Measurements from ENCODE around the gene ADAMTS7.

GRCh38 chr15:78822514-78822913 is 11.2 kb upstream of the ADAMTS7 start:
- TF ChIP-seq CTCF (IDR thresholded peaks at IDR 0.05) (no peak), POLR2A (IDR thresholded peaks at IDR 0.05) (no peak), EP300 (IDR thresholded peaks at IDR 0.05; ENCODE audit: low read depth) (no peak)
